AG08395 (cell line): ENCODE data around the gene TRUB2.
A peak's percentile ranks its signal among the peaks of the same experiment; 100 is the strongest.
"Not testable (repeated sequence)": the region's sequence is repeated elsewhere in the genome, so short reads cannot be mapped to it uniquely, and the experiment has no call there.

Experiments
- DNase-seq: peaks from one replicate; pipeline ENCODE4 v3.0.0; 2012; ENCODE audit warnings: mixed read lengths, low spot score

Gene TRUB2

GRCh38 chr9:128298535-128299482 is 23.4 kb downstream of the TRUB2 start:
- DNase-seq, result no peak

- no peak for DNase-seq
These were observed 24.9 kb downstream of the TRUB2 start for GRCh38 chr9:128297221-128297773.

DNA sequence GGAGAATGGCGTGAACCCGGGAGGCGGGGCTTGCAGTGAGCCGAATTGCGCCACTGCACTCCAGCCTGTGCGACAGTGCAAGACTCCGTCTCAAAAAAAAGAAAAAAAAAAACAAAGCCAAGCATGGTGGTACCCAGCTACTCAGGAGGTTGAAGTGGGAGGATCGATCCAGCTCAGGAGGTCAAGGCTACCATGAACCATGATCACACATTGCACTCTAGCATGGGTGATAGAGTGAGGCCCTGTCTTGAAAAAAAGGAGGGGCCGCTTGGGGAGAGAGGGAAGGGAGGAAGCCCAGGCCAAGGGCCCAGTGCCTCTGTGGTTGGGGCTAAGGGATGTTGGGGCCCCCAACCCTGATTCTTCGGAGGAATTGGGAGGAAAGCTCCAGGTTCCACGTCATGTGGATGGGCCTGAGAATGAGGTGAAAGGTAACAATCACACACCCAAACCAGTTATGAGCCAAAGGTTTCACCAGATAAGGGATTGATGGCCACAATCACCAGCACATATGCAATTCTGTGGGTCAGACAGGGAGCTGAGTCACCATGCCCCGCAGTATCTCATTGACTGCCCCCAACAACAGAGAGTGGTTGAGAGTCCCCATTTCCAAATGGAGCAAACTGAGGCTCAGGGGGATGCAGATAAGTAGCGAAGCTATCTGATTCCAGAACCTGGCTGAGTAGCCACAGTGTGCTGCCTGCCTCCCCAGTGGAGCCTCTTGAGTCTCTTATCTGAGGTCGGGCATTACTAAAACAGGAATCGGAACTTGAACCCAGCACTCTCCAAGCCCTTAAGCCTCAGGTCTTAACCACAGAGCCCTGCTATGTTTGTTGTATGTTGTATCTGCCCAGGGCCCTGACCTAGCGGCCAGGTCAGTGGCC is 25.7 kb downstream of the TRUB2 start:
- no peak for DNase-seq

GRCh38 chr9:128294142-128294541 is 28.1 kb downstream of the TRUB2 start:
- no peak for DNase-seq

- no peak for DNase-seq
These were observed 29.2 kb downstream of the TRUB2 start for GRCh38 chr9:128293091-128293490.

DNA sequence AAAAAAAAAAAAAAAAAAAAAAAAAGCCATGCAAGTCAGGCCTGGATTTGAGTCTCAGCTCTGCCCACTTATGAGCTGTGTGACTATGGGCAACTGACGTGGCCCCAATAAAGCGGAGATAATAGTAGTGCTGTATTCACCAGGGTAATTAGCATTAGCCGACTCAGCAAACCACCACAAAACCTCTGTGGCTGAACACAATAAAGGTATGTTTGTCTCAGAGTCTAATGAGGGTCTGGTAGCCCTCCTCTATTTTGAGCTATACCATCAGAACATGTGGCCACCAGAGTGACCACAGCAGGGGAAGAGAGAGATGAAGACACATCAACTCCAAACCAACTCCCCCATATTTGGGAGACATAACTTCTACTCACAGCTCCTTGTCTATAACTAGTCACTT is 30.2 kb downstream of the TRUB2 start:
- no peak for DNase-seq

- DNase-seq, result no peak
These were observed 33.8 kb downstream of the TRUB2 start for GRCh38 chr9:128288273-128289004.

DNA sequence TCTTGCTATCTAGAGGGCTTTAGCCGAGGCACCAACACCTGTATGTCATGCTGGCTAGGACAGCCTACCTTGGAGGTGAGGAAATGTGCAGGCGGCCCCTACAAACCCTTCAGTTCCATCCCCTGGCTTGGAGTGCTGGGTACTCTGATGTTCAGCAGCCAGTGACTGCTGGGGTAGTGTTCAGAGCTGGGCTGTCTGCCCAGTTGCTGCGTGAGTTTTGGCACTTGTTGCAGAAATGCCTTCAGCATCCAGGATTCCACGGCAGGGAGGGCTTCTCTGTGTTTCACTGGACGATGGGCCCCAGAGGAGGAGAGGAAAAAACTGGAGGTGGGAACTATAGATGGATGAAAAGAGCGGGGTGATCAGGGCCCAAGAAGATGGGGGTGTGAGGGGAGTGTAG is 35.8 kb downstream of the TRUB2 start:
- peak; percentile 15 for DNase-seq

GRCh38 chr9:128285033-128285784 is 37.0 kb downstream of the TRUB2 start:
- DNase-seq, result no peak

DNA sequence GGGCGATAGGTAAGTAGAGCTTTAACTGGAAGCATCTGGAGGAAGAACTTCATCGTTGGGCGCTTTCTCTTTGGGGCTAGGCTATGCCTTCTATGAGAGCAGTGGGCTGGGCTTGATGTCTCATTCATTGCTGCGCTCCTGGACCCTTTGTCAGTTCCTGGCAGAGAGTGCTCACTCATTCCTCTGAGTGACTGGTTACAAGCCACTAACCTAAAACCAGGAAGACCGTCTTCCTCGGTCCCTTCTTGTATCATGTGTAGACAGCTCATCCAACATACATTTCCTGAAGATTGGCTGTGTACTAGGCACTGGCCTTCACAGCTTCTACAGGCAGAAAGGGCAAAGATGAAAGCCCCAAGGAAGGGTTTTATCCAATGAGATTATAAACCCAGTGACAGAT is 39.7 kb downstream of the TRUB2 start:
- DNase-seq, result peak; percentile 40

GRCh38 chr9:128280084-128280622 is 42.1 kb downstream of the TRUB2 start:
- no peak for DNase-seq

DNA sequence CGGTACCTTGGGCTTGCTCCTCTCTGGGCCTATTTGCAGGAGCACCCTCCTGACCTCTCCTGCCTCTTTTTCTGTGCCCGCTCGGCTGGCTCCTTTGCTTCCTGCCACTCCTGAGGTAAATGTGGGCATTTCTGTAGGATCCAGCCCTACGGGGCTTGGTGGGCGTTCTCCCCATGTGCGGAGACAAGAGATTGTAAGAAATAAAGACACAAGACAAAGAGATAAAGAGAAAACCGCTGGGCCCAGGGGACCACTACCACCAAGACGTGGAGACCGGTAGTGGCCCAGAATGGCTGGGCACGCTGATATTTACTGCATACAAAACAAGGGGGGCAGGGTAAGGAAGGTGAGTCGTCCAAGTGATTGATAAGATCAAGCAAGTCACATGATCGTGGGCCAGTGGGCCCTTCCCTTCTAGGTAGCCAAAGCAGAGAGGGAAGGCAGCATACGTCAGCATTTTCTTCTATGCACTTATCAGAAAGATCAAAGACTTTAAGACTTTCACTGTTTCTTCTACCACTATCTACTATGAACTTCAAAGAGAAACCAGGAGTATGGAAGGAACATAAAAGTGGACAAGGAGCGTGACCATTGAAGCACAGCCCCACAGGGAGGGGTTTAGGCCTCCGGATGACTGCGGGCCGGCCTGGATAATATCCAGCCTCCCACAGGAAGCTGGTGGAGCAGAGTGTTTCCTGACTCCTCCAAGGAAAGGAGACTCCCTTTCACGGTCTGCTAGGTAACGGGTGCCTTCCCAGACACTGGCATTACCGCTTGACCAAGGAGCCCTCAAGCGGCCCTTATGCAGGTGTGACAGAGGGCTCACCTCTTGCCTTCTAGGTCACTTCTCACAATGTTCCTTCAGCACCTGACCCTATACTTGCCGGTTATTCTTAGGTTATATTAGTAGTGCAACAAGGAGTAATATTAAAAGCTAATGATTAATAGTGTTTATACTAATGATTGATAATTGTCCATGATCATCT is 42.9 kb downstream of the TRUB2 start:
- DNase-seq, result not testable (repeated sequence)

- DNase-seq, result peak; percentile 53
These were observed 45.5 kb downstream of the TRUB2 start for GRCh38 chr9:128276574-128277270.

- peak; percentile 100 for DNase-seq
These were observed 46.2 kb downstream of the TRUB2 start, which contains the start of gene SWI5 for GRCh38 chr9:128276008-128276573. SWI5 (plus strand) TSS chr9:128276276.

- DNase-seq, result peak; percentile 63
These were observed 46.8 kb downstream of the TRUB2 start, which contains the start of gene GOLGA2 for GRCh38 chr9:128275198-128276007. GOLGA2 (minus strand) TSS chr9:128276007; CDS start chr9:128275976, 31 bp downstream.

DNA sequence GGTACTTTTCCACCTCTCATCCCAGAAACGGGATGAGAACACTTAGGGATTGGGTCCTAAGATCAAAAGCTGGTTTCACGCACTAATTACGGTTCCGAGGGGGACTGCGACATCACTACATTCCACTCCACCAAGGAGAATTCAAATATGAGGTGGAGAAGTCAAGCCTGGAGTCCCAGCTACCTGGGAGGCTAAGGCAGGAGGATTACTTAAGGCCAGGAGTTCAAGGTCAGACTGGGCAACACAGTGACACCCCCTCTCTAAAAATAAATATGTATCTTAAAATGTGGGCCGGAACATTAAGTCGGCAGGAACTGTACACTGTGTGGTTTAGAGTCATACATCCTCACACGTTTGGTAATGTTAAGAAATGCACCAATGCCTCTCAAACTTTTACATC is 48.0 kb downstream of the TRUB2 start:
- no peak for DNase-seq

GRCh38 chr9:128271512-128271911 is 50.7 kb downstream of the TRUB2 start:
- no peak for DNase-seq
